ENCODE data around the gene NEK1. TPM values are rescaled to one million over a fixed set of nuclear protein-coding genes. Genes with fewer than 3 reads are reported as not detected.

The NEK1 gene
- total and polyA plus RNA-seq, 2 of the 13 experiments (the other 11 are each of a cell fraction or from before 2014, with no cell fraction given) = 2.9 to 5.4 TPM

- no peak overlapping the region for H3K27ac ChIP-seq (ENCODE audit: extremely low read length, insufficient read depth, low read length)
- no peak overlapping the region for H2AFZ ChIP-seq (ENCODE audit: low read length)
- H3K9me3 ChIP-seq (ENCODE audit: low read length) = no peaks in the 10 kb centered on the region
- POLR2A ChIA-PET = no interaction called here
- no peak overlapping the region for H3K4me3 ChIP-seq (replicated peaks in 1 of 3; ENCODE audit: insufficient read depth in 1 of 3, low read depth in 2 of 3, low read length in 3 of 3)
- in situ Hi-C loops (cut with HindIII; ENCODE audit: extremely low pct_ligation_motif_present, low pct_unique_long_range_greater_than_20kb) (no loop called here), intact Hi-C loops (cut with micrococcal nuclease; ENCODE audit: unreplicated experiment) (no loop called here)
- no TSS peak for BruUV-seq (replicated peaks)
- no peak for ATAC-seq
- TF ChIP-seq KAT8 (CRISPR knock-in tag; IDR thresholded peaks at IDR 0.05) (no peak), HNRNPUL1 (IDR thresholded peaks at IDR 0.05; ENCODE audit: low read depth, low read length) (no peak), ZNF777 (CRISPR knock-in tag; IDR thresholded peaks at IDR 0.05) (no peak), ZNF280B (CRISPR knock-in tag; IDR thresholded peaks at IDR 0.05; ENCODE audit: borderline replicate concordance) (no peak), ZHX2 (IDR thresholded peaks at IDR 0.05; ENCODE audit: low read depth) (no peak), ZHX2 (CRISPR knock-in tag; IDR thresholded peaks at IDR 0.05; ENCODE audit: borderline replicate concordance) (no peak), CENPT (CRISPR knock-in tag; IDR thresholded peaks at IDR 0.05; ENCODE audit: low read depth) (no peak), TCF7L2 (IDR thresholded peaks at IDR 0.05; ENCODE audit: low read depth, low read length) (no peak), FLYWCH1 (CRISPR knock-in tag; IDR thresholded peaks at IDR 0.05) (no peak), ATM (IDR thresholded peaks at IDR 0.05; ENCODE audit: borderline replicate concordance) (no peak), ZMYM3 (CRISPR knock-in tag; IDR thresholded peaks at IDR 0.05) (no peak), DMAP1 (CRISPR knock-in tag; IDR thresholded peaks at IDR 0.05) (no peak), ZNF644 (CRISPR knock-in tag; IDR thresholded peaks at IDR 0.05; ENCODE audit: low read depth) (no peak), MTERF4 (CRISPR knock-in tag; IDR thresholded peaks at IDR 0.05) (no peak)
- no peak for FAIRE-seq
- H3K4me2 ChIP-seq (ENCODE audit: low read depth, low read length) = no peak overlapping the region
- H3K79me2 ChIP-seq (ENCODE audit: insufficient read depth, low read length) = no peaks in the 10 kb centered on the region
- H3K9ac ChIP-seq (ENCODE audit: insufficient read depth, low read depth, low read length) = no peak overlapping the region
- no peaks in the 10 kb centered on the region for H4K20me1 ChIP-seq (ENCODE audit: insufficient read depth, low read length)
- H3K27me3 ChIP-seq (ENCODE audit: control insufficient read depth in 1 of 2, insufficient read depth in 2 of 2, low read length in 2 of 2) = no peaks in the 10 kb centered on the region
- CTCF ChIA-PET (ENCODE audit: low intra/inter-chr PET ratio, low total read pairs) = no interaction called here
- no peak for DNase-seq (ENCODE audit: low spot score)
- no peaks in the 10 kb centered on the region for H3K4me1 ChIP-seq (ENCODE audit: insufficient read depth, low read length)
- H3K36me3 ChIP-seq (replicated peaks in 1 of 2; ENCODE audit: control insufficient read depth in 1 of 2, insufficient read depth in 2 of 2, low read length in 2 of 2) = no peaks in the 10 kb centered on the region
Observed at GRCh38 chr4:169367826-169368225, 244.6 kb downstream of the NEK1 start.

All from HepG2 (cell line).